ENCODE measurements around the gene NDUFA9. TPM values are rescaled to one million over a fixed set of nuclear protein-coding genes. Genes with fewer than 3 reads are reported as not detected.
A peak's percentile ranks its signal among the peaks of the same experiment; 100 is the strongest.

The NDUFA9 gene
- 69.9 TPM for total RNA-seq

DNA sequence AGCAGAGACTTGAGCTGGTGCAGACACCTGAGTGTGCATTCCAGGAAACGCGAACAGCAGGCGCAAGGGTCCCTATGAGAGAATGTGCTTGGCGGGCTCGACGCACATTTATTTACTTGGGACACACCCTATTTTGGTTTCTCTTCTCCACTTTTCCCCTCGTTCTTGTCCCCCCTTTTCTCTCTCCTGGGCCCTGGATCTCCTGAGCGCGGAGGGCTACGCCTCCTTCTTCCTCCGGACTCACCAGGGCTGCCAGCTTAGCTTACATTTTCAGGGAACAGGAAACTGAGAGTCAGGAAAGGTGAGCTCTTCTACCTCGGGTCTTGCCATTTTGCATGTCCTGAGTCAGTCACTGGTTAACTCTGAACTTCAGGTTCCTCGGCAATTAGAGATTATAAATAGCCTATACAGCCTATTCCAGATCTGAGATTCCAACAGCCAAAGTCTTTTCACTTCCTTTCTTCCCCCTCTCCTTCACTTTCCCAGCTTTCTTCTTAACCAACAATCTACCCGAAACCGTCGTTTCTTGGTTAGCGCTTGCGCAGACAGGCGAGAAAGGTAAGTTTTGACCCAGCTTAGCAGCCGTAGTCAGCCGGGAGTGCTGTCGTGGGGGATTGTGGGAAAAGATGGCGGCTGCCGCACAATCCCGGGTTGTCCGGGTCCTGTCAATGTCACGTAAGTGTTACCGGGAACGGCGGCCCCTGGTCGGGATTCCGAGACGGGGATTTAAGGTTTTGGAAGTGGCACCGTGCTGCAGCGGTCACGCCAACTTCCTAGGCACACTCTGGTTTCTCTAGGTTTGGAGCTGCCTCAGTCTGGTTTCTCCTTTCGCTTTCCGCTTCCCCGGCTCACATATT is at the start of gene NDUFA9, which contains the start of gene AKAP3:
NDUFA9 (plus strand) TSS at position 614 of the 857 bp plus-strand sequence; CDS start at position 627, 13 bp downstream.
AKAP3 (minus strand) TSS at position 551 of the 857 bp plus-strand sequence. CDS start 10,855 bp downstream, outside the sequence.
- DNase-seq (ENCODE audit: low spot score) = peak; percentile 90

DNA sequence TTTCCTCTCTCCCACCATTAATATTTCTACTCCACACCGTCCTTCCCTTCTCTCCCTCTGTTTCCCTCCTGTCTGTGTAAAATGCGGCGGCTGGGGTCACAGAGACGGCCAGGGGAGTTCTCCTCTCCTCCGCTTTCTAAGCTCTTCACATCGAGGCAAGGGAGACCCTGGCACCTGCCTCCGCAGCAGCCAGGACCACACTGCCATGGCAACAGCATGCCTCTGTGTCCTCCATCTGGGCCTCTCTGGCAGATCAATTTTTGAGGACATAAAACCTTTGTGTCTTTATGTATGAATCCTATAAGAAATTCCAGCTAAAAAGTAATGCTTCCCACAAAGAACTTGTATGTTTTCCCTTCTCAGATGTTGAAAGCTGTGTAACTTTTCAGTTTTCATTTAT is 45.5 kb upstream of the NDUFA9 start:
- no peak for DNase-seq (ENCODE audit: low spot score)

DNA sequence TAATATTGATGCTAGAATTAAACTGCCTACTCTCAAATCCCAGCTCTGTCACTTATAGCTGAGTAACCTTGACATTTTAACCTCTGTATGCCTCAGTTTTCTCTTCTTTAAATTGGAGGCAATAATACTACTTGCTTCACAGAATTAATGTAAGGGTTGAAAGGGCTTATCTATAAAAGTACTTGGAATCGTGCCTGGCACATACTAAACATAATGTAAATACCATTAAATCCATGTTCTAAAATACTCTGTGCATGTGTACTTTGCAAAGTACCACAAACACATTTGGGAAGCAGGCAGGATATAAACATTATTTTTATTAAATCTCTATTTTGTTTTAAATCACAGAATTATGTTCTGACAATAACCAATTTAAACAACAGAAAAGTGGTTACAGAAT is 45.0 kb upstream of the NDUFA9 start:
- no peak for DNase-seq (ENCODE audit: low spot score)

DNA sequence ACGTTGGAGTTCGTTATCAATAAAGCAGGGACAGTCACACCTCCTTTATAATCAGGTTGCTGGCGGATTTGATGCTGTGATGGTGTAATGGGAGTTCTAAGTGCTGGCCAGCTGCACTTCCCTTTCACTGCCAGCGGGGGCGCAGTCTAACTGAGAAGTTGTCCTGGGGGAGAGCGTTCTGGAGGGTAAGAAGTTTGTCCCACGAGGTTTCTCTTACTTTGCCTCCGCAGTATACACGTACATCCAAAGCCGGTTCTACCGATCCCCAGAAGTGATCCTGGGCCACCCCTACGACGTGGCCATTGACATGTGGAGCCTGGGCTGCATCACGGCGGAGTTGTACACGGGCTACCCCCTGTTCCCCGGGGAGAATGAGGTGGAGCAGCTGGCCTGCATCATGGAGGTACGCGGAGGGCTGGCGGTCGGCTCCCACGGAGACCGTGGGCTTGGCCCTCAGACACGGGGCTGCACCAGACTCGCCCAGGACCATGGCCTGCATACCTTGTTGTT is 44.2 kb upstream of the NDUFA9 start:
- DNase-seq (ENCODE audit: low spot score) = peak; percentile 85

DNA sequence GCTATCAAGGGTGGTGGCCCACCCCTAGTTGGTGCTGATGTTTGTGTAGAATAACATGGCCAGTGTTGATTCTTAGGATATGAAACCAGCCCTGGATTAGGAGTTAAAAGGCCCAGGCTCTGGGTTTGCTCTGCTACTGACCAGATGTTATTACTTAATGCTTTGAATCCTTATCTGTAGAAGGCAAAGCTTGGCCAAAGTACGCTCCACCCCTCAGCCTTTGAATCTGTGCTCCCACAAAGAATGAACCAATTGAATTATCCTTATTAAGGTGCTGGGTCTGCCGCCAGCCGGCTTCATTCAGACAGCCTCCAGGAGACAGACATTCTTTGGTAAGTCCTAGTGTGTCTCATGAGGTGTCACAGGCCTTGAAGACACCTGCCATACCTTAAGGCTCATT is 41.9 kb upstream of the NDUFA9 start:
- DNase-seq (ENCODE audit: low spot score) = no peak

DNA sequence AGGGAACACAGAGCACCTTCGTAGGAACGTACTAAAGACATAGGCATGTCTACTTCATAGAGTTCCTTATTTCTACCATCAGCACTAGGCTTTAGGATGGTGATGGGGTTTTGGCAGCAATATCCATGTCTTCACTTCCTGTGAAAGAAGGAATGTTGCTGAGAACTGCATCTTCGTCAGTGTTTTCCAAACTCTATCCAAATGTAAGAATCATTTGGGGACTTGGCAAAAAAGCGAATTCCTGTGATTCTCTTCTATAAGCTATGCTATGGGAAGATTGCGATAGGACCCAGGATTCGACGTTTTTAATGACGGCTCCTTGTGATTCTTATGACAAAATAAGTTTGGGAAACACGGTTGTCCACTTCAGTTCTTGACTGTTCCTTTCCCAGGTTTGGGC is 39.8 kb upstream of the NDUFA9 start:
- no peak for DNase-seq (ENCODE audit: low spot score)

DNA sequence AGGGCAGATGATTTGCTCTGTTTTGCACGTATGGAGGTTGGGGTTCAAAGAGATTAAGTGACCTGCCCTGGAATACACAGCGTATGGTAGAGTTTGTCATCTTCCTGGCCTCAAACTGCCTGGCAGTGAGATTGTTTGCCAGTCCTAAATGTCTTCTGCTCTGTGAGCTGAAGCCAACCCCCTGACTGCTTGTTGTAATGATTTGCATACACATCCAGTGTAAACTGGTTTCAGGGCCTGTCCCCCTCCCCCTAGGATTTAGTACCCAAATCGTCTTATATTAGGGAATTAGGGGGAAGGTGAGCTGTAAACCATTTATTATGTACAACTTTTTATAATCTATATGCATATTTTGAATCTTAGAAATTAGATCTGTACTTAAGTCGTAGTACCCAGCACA is 38.4 kb upstream of the NDUFA9 start:
- no peak for DNase-seq (ENCODE audit: low spot score)

DNA sequence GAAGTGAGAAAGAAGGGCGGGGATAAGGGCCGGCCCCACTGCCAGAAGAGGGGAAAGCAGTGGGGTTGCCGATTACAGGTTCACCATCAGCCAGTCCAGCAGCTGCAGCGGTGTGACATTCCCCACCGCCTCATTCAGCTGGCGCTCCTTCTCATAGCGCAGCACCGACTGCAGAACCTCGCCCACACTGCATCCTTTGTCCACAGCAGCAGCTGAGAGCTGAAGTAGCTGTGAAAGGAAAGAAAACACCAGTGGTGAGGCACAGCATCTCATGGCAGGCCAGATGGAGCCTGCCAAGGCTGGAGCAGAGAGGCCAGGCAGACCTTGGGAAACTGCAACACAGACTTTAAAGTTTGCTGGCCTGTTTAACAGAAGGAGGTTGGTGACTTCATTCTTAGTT is 33.2 kb upstream of the NDUFA9 start:
- DNase-seq (ENCODE audit: low spot score) = no peak

DNA sequence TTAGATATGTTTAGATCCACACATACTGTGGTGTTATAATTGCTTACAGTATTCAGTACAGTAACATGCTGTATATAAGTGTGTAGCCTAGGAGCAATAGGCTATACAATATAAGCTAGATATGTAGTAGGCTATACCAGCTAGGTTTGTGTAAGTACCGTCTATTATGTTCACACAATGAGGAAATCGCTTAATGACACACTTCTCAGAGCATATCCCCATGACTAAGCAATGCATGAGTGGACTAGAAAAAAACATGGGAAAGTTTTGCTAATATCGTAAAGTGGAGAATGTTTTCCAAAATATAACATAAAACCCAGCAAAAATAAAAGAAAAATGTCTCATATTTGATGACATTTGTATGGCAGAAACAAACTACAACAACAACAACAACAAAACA is 27.4 kb upstream of the NDUFA9 start:
- no peak for DNase-seq (ENCODE audit: low spot score)

DNA sequence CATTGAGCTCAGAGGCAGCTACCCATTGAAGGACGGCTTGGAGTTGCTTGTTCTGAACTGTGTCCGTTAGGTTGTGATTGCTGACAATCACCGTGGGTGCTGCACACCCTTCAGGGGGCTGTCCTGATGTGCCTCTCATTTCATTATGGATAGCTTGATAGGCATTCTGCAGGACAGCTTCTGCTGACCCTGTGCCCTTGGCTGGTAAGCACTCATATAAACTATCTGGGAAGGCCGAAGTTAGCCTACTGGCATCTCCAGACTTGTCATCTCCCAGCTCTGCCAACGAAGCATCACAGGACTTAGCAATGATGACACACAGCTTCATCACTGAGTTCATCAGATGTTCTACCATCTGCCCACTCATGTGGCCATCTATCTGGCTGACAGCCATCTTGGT is 22.4 kb upstream of the NDUFA9 start:
- no peak for DNase-seq (ENCODE audit: low spot score)

DNA sequence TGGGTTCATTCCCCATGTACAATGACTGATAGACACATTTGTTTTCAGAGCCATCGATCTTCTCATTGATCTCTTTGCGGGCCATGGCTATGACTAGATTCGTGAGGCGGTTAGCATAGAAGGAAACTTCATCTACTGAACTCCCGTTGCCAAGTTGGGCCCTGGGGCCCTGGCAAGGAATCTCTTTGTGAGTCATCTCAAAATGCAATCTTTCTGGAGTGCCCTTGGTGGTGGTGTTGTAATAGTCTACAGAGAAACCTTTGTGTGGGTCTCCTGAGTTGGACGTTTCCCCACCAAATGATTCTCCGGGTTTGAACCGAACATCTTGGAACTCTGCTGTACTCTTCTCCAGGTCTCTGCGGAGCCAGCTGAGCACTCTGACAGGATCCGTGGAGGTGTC is 20.5 kb upstream of the NDUFA9 start:
- no peak for DNase-seq (ENCODE audit: low spot score)

DNA sequence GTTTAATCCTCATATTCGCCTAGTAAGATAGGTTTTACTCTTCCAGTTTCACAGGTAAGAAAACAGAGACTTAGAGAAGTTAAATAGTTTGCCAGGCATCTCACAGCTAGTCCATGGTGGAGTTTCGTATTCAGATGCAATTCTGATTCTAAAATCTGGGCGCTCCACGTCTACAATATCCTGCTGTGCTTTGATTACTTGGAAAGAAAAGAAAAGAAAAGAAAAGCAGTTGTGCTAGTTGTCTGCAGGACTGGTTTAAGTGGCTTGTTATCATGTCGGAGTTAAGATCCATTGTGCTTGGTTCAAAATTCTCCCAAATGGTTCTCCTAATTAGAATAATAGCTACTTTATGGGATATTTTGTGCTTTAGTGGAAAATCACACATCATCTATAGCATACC is 18.7 kb upstream of the NDUFA9 start:
- DNase-seq (ENCODE audit: low spot score) = no peak

DNA sequence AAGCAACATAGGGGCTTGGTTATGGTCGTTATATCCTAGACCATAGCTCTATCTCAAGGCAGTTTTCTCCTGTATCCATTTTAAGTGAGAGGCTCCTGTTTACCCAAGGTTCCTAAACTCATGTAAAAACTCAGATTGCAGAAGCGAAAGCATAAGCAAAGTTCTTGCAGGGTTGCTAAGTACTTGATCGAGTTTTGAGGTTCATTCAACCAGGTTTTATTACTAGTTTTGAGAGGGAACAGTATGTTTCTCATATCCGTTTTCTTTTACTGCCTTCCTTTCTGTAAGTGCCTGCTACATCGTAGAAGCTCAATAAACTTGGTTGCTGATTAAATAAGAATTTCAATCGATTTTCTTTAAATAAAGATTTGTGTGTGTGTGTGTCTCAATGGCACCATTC is 5.2 kb upstream of the NDUFA9 start:
- DNase-seq (ENCODE audit: low spot score) = no peak

DNA sequence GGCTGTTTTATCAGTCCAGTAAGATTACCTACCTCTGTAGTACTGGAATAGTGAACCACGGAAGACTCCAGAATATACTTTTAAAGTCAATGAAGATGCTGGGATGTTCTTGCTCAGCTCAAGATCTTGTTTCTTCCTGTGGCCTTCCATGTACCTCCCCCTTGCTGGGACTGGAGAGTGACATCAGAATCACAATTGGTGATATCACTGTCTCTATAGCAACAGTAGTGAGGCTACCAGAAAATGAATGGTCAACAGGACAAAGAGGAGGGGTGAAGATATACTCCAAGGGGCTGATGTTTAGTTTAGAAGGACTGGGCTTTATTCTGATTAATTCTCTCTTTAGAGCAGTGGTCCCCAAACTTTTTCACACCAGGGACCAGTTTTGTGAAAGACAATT is 3.9 kb upstream of the NDUFA9 start:
- DNase-seq (ENCODE audit: low spot score) = no peak

DNA sequence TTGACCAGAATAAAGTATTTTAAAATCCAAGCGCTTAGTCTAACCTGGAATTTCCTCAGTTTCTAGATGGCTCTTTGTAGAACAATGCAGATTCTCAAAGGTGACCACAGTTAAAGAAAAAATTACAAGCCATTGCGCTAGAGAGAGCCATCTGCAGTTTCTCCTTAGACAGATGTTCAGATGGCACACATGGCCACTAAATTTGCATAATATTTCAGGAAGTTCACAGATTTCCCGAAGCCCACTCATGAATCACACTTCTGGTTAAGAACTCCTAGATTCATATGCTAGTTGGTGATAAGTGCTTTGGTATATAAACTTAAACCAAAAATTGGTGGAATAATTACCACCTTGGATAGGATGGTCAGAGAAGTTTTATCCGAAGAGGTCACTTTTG is 812 bp upstream of the NDUFA9 start:
- no peak for DNase-seq (ENCODE audit: low spot score)

DNA sequence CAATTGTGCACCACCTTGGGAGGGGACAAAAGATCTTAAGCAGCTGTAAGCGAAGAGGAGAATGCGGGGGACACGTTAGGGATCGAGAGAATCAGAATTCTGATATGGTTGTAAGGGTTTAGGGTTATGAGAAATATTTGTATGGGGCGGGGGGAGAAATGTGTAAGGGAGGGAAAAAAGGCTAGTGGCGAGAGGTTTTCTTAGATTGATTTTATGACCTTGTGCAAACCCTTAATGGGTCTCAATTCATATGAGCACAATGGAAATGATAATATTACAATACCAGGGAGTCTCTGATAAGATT is 396 bp downstream of the NDUFA9 start:
- DNase-seq (ENCODE audit: low spot score) = no peak

DNA sequence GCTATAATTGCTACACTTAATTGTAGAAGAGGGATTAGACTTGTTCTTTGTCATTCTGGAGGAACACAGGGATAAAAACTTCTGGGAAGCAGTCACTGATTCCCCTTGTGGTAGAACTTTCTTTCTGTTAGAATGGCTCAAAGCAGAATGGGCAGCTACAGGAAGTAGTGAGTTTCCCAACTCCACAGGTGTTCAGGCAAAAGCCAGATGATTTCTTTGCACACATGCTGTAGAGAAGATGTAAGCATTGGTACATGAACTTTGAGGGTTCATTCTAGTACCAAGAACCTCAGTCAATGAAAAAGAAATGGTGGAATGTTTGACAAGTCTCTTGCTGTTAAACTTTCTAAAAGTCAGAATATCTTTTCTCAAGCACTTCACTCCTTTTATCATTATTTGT is 4.3 kb downstream of the NDUFA9 start:
- no peak for DNase-seq (ENCODE audit: low spot score)

DNA sequence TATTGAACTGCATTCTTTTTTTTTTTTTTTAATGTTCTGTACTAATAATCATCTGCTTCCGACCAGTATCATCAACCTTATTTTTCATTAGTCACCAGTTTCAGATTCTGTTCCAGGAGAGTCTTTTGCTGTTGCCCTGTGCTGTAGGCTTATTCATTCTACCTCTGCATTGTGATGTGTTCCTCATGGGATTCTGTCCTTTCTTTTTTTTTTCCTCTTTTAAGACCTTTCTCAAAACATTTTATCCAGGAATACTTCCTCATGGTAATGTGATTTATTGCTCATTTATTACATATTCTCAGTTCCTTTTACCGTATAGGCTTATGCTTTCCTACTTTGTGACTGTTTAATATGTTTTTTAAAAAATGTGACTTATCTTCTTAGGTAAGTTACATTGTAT is 4.8 kb downstream of the NDUFA9 start:
- no peak for DNase-seq (ENCODE audit: low spot score)

DNA sequence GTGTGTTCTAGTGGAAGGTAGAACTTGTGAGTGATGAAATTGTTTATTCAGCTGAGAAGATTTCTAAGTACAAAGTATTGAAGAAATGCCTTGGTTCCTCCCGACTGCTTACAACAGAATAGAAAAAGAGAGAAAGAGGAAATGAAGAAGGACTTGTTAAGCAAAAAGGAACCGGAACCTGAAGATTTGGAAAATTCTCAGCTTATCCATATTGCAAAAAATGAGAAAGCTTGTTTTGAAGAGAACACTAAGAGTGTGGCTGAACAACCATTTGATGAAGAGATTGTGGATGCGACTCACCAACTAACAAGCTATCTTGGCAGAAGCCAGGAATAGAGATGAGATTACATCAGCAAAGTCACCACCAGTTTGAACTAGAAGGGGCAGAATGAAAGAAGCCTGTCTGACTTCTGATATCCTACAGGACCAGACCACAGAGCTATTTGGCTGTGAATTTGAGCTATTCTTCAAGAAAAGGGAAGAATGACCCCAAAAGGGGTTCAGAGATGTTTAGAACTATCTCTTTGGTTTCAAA is 15.1 kb downstream of the NDUFA9 start:
- DNase-seq (ENCODE audit: low spot score) = no peak

DNA sequence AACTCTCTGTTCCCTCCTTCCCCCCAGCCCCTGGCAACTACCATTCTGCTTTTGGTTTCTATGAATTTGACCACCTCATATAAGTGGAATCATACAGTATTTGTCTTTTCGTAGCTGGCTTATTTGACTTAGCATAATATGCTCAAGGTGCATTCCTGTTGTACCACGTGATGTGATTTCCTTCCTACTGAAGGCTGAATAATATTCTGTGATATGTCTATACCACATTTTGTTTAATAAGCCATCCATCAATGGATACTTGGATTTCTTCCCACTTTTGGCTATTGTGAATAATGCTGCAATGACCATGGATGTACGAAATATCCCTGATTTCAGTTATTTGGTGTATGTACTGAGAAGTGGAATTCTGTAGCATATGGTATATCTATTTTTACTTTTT is 16.3 kb downstream of the NDUFA9 start:
- no peak for DNase-seq (ENCODE audit: low spot score)

DNA sequence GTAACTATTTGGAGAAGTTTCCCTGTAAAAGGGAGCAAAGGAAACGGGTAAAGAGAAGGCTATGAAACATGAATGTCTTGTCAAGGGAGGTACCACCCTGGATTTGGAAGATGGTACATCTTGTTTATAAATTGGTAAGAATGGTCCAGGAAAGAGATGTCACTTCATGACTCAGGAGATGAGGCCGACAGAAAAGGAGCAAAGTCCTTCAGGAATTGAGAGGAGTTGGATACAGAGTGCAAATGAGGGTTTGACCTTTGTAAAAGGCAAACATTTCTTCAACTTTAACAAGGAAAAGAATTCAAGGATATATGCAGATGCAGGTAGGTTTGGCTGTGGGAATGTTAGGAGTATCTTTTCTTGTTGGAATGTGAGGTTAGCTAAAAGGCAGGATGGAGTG is 30.8 kb downstream of the NDUFA9 start:
- no peak for DNase-seq (ENCODE audit: low spot score)

DNA sequence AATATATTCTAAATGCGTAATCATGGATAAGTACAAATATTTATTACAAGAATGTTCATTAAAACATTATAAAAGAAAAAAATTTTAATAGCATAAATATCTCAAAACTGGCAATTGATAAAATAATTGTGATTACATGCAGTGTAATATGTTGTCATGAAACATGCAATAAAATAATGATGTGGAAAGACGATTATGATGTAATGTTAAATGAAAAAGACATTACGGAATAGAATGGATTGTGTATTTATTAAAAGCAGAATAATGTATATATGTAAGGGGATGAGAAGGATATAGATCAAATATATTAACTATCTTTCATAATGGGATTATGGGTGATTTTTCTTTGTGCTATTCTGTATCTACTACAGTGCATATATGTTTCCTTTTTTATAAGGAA is 32.8 kb downstream of the NDUFA9 start:
- DNase-seq (ENCODE audit: low spot score) = no peak

DNA sequence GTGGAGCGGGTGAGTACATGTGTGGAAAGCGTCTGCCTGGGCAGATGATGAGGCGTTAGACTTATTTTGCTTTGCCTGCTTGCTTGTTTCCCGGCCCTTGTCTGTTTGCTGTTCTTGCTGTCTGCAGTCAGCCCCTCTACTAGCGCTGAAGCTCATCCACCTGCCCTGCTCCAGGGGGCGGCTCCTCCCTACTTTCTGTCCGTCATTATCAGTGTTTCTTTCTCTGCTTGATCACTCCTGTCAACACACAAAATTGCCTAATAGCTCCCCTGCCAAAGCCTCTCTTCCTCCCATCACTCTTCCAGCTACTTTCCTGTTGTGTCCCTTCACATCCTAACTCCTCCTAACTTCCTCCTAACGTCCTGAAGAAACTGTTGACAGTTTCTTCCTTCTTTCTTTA is 36.4 kb downstream of the NDUFA9 start:
- DNase-seq (ENCODE audit: low spot score) = no peak

DNA sequence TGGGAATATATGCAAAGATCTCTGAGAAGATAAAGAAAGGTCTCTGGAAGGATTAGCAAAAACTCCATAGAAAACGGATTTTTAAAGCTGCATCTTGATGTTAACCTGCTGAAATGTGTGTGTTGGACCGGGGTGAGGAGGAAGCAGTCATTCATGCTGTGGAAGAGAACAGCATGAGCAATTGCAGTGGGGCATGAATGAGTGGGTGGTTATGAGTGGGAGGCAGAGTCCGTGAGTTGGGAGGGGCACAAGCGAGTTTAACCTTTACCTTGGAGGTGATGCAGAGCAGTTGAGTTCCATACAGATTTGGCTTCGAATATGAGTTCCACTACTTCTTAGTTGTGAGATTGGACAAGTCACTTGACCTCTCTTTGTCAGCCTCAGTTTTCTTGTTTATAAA is 41.8 kb downstream of the NDUFA9 start:
- no peak for DNase-seq (ENCODE audit: low spot score)

Data from mucosa of gallbladder (tissue), 1 donor.